K562 (cell line): Measurements from ENCODE around the gene DLG4. TPM values are rescaled to one million over a fixed set of nuclear protein-coding genes. Genes with fewer than 3 reads are reported as not detected.

Experiments
- CHD2 ChIP-seq: IDR thresholded peaks from 2 replicates; pipeline ENCODE4 v1.6.1; 2011; ENCODE audit warnings: low read depth, low read length
- CREB1 ChIP-seq, 2 experiments: sonication (generic) in 1 of 2; formaldehyde crosslinking in 1 of 2; IDR thresholded peaks; 2 replicates each; pipeline versions ENCODE4 v1.6.1 to v1.8.0; 2012 to 2022; ENCODE audit warnings: inconsistent platforms in 1 of 2, mild to moderate bottlenecking in 1 of 2, missing genetic modification reagents in 1 of 2, moderate library complexity in 1 of 2
- CSDE1 ChIP-seq, 2 experiments: fragments of 450-650 bp; IDR thresholded peaks; 2 replicates each; pipeline ENCODE4 v1.6.1; 2016; ENCODE audit warnings: mild to moderate bottlenecking in 1 of 2
- CXXC5 ChIP-seq: fragments of 250-450 bp; sonication (Bioruptor Pico); IDR thresholded peaks from 2 replicates; pipeline ENCODE4 v1.8.0; 2022; ENCODE audit warnings: inconsistent platforms, mild to moderate bottlenecking, moderate library complexity
- E2F6 ChIP-seq, 2 experiments: IDR thresholded peaks; 2 replicates each; pipeline ENCODE4 v1.6.1; 2011; ENCODE audit warnings: borderline replicate concordance in 1 of 2, control low read depth in 1 of 2, low read depth in 1 of 2, low read length in 1 of 2, mild to moderate bottlenecking in 1 of 2, mixed read lengths in 1 of 2, moderate library complexity in 1 of 2; ENCODE audit not compliant: insufficient read depth in 1 of 2, insufficient read length in 1 of 2, poor library complexity in 1 of 2, severe bottlenecking in 1 of 2; ENCODE audit errors: extremely low read depth in 1 of 2
- EHMT2 ChIP-seq: fragments of 450-650 bp; IDR thresholded peaks from 2 replicates; pipeline ENCODE4 v1.6.1; 2018; ENCODE audit warnings: antibody characterized with exemption
- GABPB1 ChIP-seq: sonication (generic); formaldehyde crosslinking; IDR thresholded peaks from 2 replicates; pipeline ENCODE4 v1.8.0; 2022; ENCODE audit warnings: mild to moderate bottlenecking, missing genetic modification reagents
- HDAC3 ChIP-seq: fragments of 450-650 bp; IDR thresholded peaks from 2 replicates; pipeline ENCODE4 v1.6.1; 2018; ENCODE audit warnings: borderline replicate concordance, mild to moderate bottlenecking, moderate library complexity; ENCODE audit not compliant: partially characterized antibody
- KDM4B ChIP-seq, 2 experiments: fragments of 450-650 bp in 1 of 2; sonication (generic) in 1 of 2; IDR thresholded peaks; 2 replicates each; pipeline ENCODE4 v1.6.1; 2016 to 2017; ENCODE audit warnings: borderline replicate concordance in 2 of 2, antibody characterized with exemption in 1 of 2, low read depth in 1 of 2, mild to moderate bottlenecking in 1 of 2
- L3MBTL2 ChIP-seq: fragments of 450-650 bp; IDR thresholded peaks from 2 replicates; pipeline ENCODE4 v1.6.1; 2016; ENCODE audit warnings: mild to moderate bottlenecking, moderate library complexity
- NRF1 ChIP-seq, 2 experiments: fragments of 450-650 bp; IDR thresholded peaks in 1 of 2; conservative IDR thresholded peaks in 1 of 2; 2 replicates each; pipeline ENCODE4 v1.6.1; 2014; ENCODE audit warnings: mild to moderate bottlenecking in 2 of 2
- RFX1 ChIP-seq: fragments of 450-650 bp; IDR thresholded peaks from 2 replicates; pipeline ENCODE4 v1.6.1; 2016; ENCODE audit warnings: mild to moderate bottlenecking, moderate library complexity
- RFX5 ChIP-seq: IDR thresholded peaks from 2 replicates; pipeline ENCODE4 v1.6.1; 2011; ENCODE audit warnings: low read depth, mild to moderate bottlenecking, improper control_type of control experiment, low read length
- SPI1 ChIP-seq: IDR thresholded peaks from 2 replicates; pipeline ENCODE4 v1.6.1; 2011; ENCODE audit warnings: low read depth, low read length, control low read depth, borderline replicate concordance
- SRF ChIP-seq, 2 experiments: fragments of 250-450, 450-650 bp in 1 of 2; sonication (Bioruptor Pico) in 1 of 2; sonication (generic) in 1 of 2; formaldehyde crosslinking; IDR thresholded peaks; 2 replicates each; pipeline versions ENCODE4 v1.5.0 to v1.5.1; 2020 to 2022; ENCODE audit warnings: mild to moderate bottlenecking in 1 of 2, missing genetic modification reagents in 1 of 2
- TRIM24 ChIP-seq, 2 experiments: fragments of 450-650 bp; IDR thresholded peaks; 2 replicates each; pipeline ENCODE4 v1.6.1; 2016
- polyA plus RNA-seq, 8 experiments: library from polyadenylated mRNA; depleted of rRNA in 4 of 8; stranded (reverse) in 5 of 8; unstranded in 3 of 8; fragments of >200 nt; fragmentation: Nextera tagmentation in 2 of 8; fragmentation: Illumina TruSeq in 1 of 8; extraction: Ambion mirVana in 2 of 8; extraction: Trizol in 1 of 8; gene quantifications; 2 replicates each; pipeline versions ENCODE4 v1.2.1 to v1.2.3, GENCODE V29; 2011 to 2014; ENCODE audit warnings: inconsistent platforms in 1 of 8, missing spikeins in 1 of 8
- total RNA-seq, 7 experiments: library from RNA; depleted of rRNA in 6 of 7; stranded (reverse); fragments of >200 nt in 6 of 7; fragmentation: Illumina TruSeq in 2 of 7; extraction: Trizol in 2 of 7; gene quantifications; 2 replicates each; pipeline versions ENCODE4 v1.2.1 to v1.2.3, GENCODE V29; 2011 to 2021; ENCODE audit warnings: low replicate concordance in 1 of 7
- TF ChIP-seq, protein P1 (sequence below): sonication (generic); formaldehyde crosslinking; IDR thresholded peaks from 2 replicates; pipeline ENCODE4 v1.8.0; 2022; ENCODE audit warnings: mild to moderate bottlenecking, low read depth, missing genetic modification reagents
- TF ChIP-seq, protein P2 (sequence below): fragments of 450-650 bp; IDR thresholded peaks from 2 replicates; pipeline ENCODE4 v1.6.1; 2017; ENCODE audit warnings: antibody characterized with exemption, mild to moderate bottlenecking

Gene DLG4
- total and polyA plus RNA-seq, 9 of the 15 experiments (the other 6 are each of a cell fraction or from before 2014, with no cell fraction given): 0.03 to 12.0 (median 4.1) TPM

GRCh38 chr17:7214300-7215135 is 5.1 kb downstream of the DLG4 start (continued):
- peak; percentile 25; the same call in 1 of the 2 replicates for TF ChIP-seq L3MBTL2
- TF ChIP-seq CSDE1 (IDR thresholded peaks at IDR 0.05): peak in 1 of 2 experiments; percentile 97; a peak in 2 of 4 replicates
- peak in 1 of 2 experiments; percentile 80; a peak in 1 of 4 replicates for TF ChIP-seq SRF (CRISPR knock-in tag; IDR thresholded peaks at IDR 0.05)
- TF ChIP-seq TRIM24 (IDR thresholded peaks at IDR 0.05): no peak
- 0 out of 2 replicates have a peak, but pooled peaks have one; percentile 18 for TF ChIP-seq SPI1
- TF ChIP-seq CREB1 (IDR thresholded peaks at IDR 0.05): no peak; the same call in 1 of the 2 replicates
- TF ChIP-seq CREB1 (CRISPR knock-in tag; IDR thresholded peaks at IDR 0.05): peak; percentile 31; the same call in 1 of the 2 replicates
- no peak for TF ChIP-seq KDM4B (IDR thresholded peaks at IDR 0.05; ENCODE audit: borderline replicate concordance in 2 of 2, low read depth in 1 of 2)
- TF ChIP-seq, protein P1, sequence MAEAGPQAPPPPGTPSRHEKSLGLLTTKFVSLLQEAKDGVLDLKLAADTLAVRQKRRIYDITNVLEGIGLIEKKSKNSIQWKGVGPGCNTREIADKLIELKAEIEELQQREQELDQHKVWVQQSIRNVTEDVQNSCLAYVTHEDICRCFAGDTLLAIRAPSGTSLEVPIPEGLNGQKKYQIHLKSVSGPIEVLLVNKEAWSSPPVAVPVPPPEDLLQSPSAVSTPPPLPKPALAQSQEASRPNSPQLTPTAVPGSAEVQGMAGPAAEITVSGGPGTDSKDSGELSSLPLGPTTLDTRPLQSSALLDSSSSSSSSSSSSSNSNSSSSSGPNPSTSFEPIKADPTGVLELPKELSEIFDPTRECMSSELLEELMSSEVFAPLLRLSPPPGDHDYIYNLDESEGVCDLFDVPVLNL: 0 out of 2 replicates have a peak, but pooled peaks have one; percentile 3
- TF ChIP-seq E2F6 (IDR thresholded peaks at IDR 0.05; ENCODE audit: borderline replicate concordance in 1 of 2, extremely low read depth in 1 of 2, insufficient read depth in 1 of 2, insufficient read length in 1 of 2, low read depth in 1 of 2, low read length in 1 of 2, poor library complexity in 1 of 2, severe bottlenecking in 1 of 2): peak; percentile 21 to 61
- peak; percentile 77; the same call in 1 of the 2 replicates for TF ChIP-seq RFX5
- TF ChIP-seq RFX1: peak; percentile 100
- TF ChIP-seq, protein P2, sequence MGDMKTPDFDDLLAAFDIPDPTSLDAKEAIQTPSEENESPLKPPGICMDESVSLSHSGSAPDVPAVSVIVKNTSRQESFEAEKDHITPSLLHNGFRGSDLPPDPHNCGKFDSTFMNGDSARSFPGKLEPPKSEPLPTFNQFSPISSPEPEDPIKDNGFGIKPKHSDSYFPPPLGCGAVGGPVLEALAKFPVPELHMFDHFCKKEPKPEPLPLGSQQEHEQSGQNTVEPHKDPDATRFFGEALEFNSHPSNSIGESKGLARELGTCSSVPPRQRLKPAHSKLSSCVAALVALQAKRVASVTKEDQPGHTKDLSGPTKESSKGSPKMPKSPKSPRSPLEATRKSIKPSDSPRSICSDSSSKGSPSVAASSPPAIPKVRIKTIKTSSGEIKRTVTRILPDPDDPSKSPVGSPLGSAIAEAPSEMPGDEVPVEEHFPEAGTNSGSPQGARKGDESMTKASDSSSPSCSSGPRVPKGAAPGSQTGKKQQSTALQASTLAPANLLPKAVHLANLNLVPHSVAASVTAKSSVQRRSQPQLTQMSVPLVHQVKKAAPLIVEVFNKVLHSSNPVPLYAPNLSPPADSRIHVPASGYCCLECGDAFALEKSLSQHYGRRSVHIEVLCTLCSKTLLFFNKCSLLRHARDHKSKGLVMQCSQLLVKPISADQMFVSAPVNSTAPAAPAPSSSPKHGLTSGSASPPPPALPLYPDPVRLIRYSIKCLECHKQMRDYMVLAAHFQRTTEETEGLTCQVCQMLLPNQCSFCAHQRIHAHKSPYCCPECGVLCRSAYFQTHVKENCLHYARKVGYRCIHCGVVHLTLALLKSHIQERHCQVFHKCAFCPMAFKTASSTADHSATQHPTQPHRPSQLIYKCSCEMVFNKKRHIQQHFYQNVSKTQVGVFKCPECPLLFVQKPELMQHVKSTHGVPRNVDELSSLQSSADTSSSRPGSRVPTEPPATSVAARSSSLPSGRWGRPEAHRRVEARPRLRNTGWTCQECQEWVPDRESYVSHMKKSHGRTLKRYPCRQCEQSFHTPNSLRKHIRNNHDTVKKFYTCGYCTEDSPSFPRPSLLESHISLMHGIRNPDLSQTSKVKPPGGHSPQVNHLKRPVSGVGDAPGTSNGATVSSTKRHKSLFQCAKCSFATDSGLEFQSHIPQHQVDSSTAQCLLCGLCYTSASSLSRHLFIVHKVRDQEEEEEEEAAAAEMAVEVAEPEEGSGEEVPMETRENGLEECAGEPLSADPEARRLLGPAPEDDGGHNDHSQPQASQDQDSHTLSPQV: peak; percentile 89; the same call in 1 of the 2 replicates
- TF ChIP-seq CHD2: 0 out of 2 replicates have a peak, but pooled peaks have one; percentile 21
- peak; percentile 46; the same call in 1 of the 2 replicates for TF ChIP-seq GABPB1 (CRISPR knock-in tag)
- TF ChIP-seq NRF1 (conservative IDR thresholded peaks at IDR 0.05 in 1 of 2, IDR thresholded peaks at IDR 0.05 in 1 of 2): peak; percentile 28 to 31
- TF ChIP-seq EHMT2: no peak
- TF ChIP-seq CXXC5 (CRISPR knock-in tag): peak; percentile 33; the same call in 1 of the 2 replicates
- no peak for TF ChIP-seq HDAC3
